RWPE1 (cell line): ENCODE data around the gene CD2BP2.
A peak's percentile ranks its signal among the peaks of the same experiment; 100 is the strongest.

Experiments used
- CTCF ChIA-PET: fragments of 350-600 bp; sonication (Branson Sonifier 250); formaldehyde crosslinking; extraction: SDS; loops from one replicate; lab custom pipeline; 2021; lab: Yijun Ruan, JAX
- POLR2A ChIA-PET: fragments of 400-600 bp; formaldehyde crosslinking; extraction: SDS; loops from one replicate; lab custom pipeline; 2020; ENCODE audit warnings: antibody characterized with exemption; ENCODE audit not compliant: low non-redundant PET; lab: Yijun Ruan, JAX
- DNase-seq: peaks from one replicate; pipeline ENCODE4 v3.0.0; 2012; ENCODE audit warnings: low spot score
- H3K27ac ChIP-seq: fragments of 450-650 bp; 2 replicates; pipeline ENCODE4 v1.5.1; 2017
- TF ChIP-seq, protein P1 (sequence below): fragments of 450-650 bp; conservative IDR thresholded peaks from 2 replicates; pipeline ENCODE4 v1.5.1; 2017; ENCODE audit warnings: low read depth, mild to moderate bottlenecking

Gene CD2BP2

DNA sequence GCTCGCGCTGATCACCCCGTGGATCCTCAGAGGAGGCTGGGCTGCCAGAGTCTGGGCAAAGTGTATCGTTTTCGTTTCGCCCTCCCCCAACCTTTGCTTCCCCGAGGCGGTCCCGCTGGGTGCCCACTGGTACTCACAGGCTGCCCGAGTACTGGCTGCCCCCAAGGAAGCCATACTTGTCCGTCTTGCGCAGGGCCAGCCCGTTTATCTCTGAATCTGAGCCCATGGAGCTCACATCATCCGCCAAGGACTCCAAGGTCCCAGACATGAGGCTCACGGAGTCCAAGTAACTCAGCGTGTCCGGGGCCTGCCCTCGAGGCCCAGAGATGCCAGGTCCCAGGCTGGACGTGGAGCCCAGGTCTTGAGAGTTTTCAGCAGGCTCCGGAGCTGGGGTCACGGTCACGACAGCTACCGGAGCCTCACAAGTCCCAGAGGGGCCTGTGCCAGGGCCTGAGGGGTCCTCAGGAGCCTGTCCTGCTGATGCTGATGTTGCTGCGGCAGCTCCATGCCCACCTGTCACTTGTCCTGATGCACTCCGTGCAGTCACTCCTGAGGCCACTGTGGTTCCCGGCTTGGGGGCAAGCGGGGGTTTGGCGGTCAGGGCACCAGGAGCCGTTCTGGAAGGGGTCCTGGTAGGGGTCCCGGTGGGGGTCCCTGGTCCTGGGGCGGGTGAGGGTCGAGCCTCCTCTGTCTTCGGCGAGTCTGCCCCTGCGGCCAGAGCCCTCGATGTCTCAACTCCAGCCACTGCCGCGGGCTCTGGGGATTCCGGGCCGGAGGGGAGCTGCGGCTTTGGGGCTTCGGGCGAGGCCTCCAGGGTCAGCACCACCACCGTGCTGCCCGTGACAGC, 14.2 kb upstream of the CD2BP2 start:
- H3K27ac ChIP-seq, result peak overlapping the region; percentile 88
- CTCF ChIA-PET, result interaction anchor here (0.5 to 1.1 kb wide), 3 partner anchors 9 to 40 kb away, joined by 3 to 4 read pairs (median 4); no protein-coding TSS in a partner anchor
- DNase-seq, result no peak
- POLR2A ChIA-PET, result no interaction called here
- TF ChIP-seq, protein P1, sequence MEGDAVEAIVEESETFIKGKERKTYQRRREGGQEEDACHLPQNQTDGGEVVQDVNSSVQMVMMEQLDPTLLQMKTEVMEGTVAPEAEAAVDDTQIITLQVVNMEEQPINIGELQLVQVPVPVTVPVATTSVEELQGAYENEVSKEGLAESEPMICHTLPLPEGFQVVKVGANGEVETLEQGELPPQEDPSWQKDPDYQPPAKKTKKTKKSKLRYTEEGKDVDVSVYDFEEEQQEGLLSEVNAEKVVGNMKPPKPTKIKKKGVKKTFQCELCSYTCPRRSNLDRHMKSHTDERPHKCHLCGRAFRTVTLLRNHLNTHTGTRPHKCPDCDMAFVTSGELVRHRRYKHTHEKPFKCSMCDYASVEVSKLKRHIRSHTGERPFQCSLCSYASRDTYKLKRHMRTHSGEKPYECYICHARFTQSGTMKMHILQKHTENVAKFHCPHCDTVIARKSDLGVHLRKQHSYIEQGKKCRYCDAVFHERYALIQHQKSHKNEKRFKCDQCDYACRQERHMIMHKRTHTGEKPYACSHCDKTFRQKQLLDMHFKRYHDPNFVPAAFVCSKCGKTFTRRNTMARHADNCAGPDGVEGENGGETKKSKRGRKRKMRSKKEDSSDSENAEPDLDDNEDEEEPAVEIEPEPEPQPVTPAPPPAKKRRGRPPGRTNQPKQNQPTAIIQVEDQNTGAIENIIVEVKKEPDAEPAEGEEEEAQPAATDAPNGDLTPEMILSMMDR, result no peak

DNA sequence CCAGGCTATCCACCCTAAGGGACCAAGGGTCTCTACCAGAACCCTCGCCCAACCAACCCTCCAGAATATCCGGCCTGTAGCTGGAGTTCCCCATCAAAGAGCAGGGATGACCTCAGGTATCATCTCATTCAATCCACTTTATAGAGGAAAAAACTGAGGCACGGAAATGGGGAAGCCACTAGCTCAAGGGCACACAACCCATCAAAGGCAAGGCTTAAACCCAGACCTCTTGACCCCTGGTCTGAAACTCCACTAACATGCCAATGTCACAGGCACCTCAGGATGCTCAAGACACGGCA, 13.6 kb upstream of the CD2BP2 start:
- TF ChIP-seq, protein P1, result no peak
- POLR2A ChIA-PET, result no interaction called here
- CTCF ChIA-PET, result interaction anchor here (1.1 kb wide), 1 partner anchor 41 kb away, joined by 4 read pairs; no protein-coding TSS in a partner anchor
- peak overlapping the region; percentile 88 for H3K27ac ChIP-seq
- no peak for DNase-seq

DNA sequence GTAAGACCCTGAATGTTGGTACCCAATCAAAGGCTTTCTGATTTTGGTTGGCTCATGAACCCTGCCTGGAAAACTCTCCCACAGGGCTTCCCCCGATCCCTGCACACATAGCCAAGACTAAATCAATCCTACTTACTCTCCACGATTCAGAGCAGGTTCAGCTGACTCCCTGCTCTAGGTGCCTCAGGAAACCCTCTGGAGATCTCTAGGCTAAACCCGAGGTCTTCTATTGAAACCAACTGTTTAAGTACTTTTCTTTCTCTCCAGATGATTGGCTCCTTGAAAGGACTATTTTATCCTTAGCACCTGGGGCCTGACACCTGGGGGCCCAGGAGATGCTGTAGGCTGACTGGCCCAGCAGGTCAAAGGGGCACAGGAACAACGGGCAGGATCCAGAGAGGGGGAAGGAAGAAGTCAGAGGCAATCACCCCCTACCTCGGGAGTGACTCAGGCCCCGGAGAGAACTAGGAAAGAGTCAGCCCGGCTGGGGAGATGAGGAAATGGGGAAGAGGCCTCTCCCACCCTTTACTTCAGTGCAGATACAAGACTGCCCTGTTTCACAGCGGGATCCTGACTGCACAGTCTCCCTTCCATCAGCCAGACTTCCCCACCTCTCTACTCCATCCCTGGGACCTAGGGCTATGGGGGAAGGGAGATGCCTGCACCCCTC, 13.1 kb upstream of the CD2BP2 start:
- H3K27ac ChIP-seq, result peak overlapping the region; percentile 88
- ChIA-PET CTCF (interaction anchor here (1.1 kb wide), 1 partner anchor 41 kb away, joined by 4 read pairs; no protein-coding TSS in a partner anchor), POLR2A (no interaction called here)
- DNase-seq, result peak; percentile 48
- TF ChIP-seq, protein P1, result no peak

DNA sequence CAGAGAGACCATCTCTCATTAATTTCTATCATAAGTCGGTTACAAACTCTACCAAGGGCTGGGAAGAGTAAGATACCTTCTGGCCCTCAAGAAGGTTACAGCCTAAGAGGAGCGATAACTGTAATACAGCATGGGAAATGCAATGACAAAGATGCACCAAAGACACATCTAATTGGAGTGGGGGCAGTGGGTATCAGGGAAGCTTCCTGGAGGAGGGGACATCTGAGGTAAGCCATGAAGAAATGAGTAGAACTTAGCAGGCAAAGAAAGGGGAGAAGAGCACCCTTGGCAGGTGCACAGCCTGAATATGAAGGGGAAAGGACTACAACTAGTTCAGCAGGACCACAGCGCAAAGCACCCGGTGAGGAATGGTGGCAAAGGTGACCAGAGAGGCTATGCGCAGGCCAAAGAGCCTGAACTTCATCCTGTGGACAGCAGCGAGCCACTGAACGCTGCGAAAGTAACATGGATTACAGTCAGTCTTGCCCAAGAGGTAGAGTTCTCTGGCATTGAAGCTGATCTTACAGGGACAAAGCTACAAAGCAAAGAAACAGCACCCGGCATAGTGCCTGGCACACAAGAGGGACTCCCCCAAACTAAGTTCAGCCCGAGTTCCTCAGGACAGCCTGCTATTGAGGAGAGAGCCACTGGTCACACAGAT, 12.4 kb upstream of the CD2BP2 start:
- CTCF ChIA-PET, result interaction anchor here (0.6 to 1.1 kb wide), 2 partner anchors 42 to 217 kb away, joined by 3 to 4 read pairs; no protein-coding TSS in a partner anchor
- peak overlapping the region; percentile 88 for H3K27ac ChIP-seq
- TF ChIP-seq, protein P1, result no peak
- DNase-seq, result no peak
- POLR2A ChIA-PET, result no interaction called here

DNA sequence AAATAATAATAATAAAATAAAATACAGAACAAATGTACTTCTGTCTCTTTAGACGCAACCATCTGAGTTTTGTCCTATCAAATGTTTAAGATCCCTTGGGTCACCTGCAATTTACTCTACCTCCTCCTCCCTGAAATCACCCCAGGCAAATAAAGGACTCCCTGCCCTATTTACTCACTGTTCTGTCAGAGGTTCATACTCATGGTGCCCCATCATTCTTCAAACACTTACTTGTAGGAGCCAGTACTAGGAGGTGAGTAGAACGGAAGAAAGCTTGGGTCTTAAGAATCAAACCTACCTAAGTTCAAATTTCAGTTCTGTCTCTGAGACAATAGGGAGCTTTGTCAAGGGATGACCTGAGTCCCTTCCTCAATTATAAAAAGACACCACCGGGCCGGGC, 11.4 kb upstream of the CD2BP2 start:
- no peak for DNase-seq
- ChIA-PET POLR2A (no interaction called here), CTCF (interaction anchor here (1.1 kb wide), 1 partner anchor 43 kb away, joined by 4 read pairs; no protein-coding TSS in a partner anchor)
- H3K27ac ChIP-seq, result no peak overlapping the region
- TF ChIP-seq, protein P1, result no peak

DNA sequence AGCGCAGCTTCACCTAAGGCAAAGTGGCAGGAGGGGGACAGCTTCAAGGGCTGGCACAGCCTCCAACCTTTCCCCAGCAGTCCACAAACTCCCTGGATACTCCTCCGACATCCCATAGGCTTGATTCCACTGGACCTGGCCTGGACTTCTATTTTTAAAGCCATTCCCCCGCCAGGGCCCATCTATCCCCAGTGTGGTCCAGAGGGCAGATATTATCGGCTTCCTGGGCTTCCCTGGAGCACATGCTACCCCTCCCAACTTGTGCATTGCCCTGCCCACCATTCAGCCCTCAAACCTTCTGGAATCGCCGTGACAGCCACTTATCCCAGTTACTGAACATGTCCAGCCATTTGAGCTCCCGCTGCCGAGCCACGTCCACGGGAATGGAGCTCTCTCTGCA, 10.1 kb upstream of the CD2BP2 start:
- H3K27ac ChIP-seq, result peak overlapping the region; percentile 22
- DNase-seq, result no peak
- ChIA-PET POLR2A (no interaction called here), CTCF (interaction anchor here (0.8 kb wide), 1 partner anchor 10 kb away, joined by 3 read pairs; the partner anchor contains the start of gene CD2BP2)
- TF ChIP-seq, protein P1, result no peak
